Measurements from ENCODE around the gene SDHC. TPM values are rescaled to one million over a fixed set of nuclear protein-coding genes. Genes with fewer than 3 reads are reported as not detected.

Gene SDHC
- total RNA-seq, 3 donors from 2014 or later (not counting 1 experiment from before 2014, with no cell fraction given), result 74.5 to 97.3 (median 86.0) TPM

- peaks cover 0 to 7% of the 10 kb centered on the region in 2 donors for H3K4me1 Mint-ChIP-seq
- H3K27me3 Mint-ChIP-seq (ENCODE audit: low read depth in 2 of 2), result no peaks in the 10 kb centered on the region
- H3K36me3 ChIP-seq (ENCODE audit: control insufficient read depth, insufficient read depth, low read length), result peaks cover 15% of the 10 kb centered on the region
- no peaks in the 10 kb centered on the region for H3K27me3 ChIP-seq (ENCODE audit: control insufficient read depth, insufficient read depth, low read length)
- ATAC-seq (no peak), DNase-seq (no peak)
- H3K27ac ChIP-seq (ENCODE audit: low read length), result no peak overlapping the region
- H3K27ac Mint-ChIP-seq, result no peak overlapping the region
- H3K9me3 Mint-ChIP-seq, result no peaks in the 10 kb centered on the region
- intact Hi-C loops (cut with micrococcal nuclease), result no loop called here
- TF ChIP-seq CTCF (IDR thresholded peaks at IDR 0.05), result no peak
- H3K9me3 ChIP-seq (ENCODE audit: control insufficient read depth, insufficient read depth, low read length), result no peaks in the 10 kb centered on the region
- H3K36me3 Mint-ChIP-seq, result no peaks in the 10 kb centered on the region
- H3K4me3 ChIP-seq (ENCODE audit: low read length), result no peak overlapping the region
- no peaks in the 10 kb centered on the region for H3K4me1 ChIP-seq (ENCODE audit: control insufficient read depth, insufficient read depth, low read length)
- no peak overlapping the region for H3K4me3 Mint-ChIP-seq
Measured at GRCh38 chr1:161359291-161359690, 45.1 kb downstream of the SDHC start.

GRCh38 chr1:161364332-161364731 is 50.2 kb downstream of the SDHC start:
- Histone ChIP-seq H3K27me3 (ENCODE audit: control insufficient read depth, insufficient read depth, low read length) (no peaks in the 10 kb centered on the region), H3K4me3 (ENCODE audit: low read length) (no peak overlapping the region), H3K36me3 (ENCODE audit: control insufficient read depth, insufficient read depth, low read length) (peaks cover 17% of the 10 kb centered on the region), H3K9me3 (ENCODE audit: control insufficient read depth, insufficient read depth, low read length) (no peaks in the 10 kb centered on the region), H3K4me1 (ENCODE audit: control insufficient read depth, insufficient read depth, low read length) (no peaks in the 10 kb centered on the region), H3K27ac (ENCODE audit: low read length) (no peak overlapping the region)
- no peak overlapping the region for H3K27ac Mint-ChIP-seq
- H3K27me3 Mint-ChIP-seq (ENCODE audit: low read depth in 2 of 2), result no peaks in the 10 kb centered on the region
- ATAC-seq, result no peak
- TF ChIP-seq CTCF (IDR thresholded peaks at IDR 0.05), result no peak
- intact Hi-C loops (cut with micrococcal nuclease), result no loop called here
- no peaks in the 10 kb centered on the region for H3K36me3 Mint-ChIP-seq
- H3K9me3 Mint-ChIP-seq, result no peaks in the 10 kb centered on the region
- H3K4me3 Mint-ChIP-seq, result no peak overlapping the region
- DNase-seq, result no peak
- peaks cover 8 to 14% of the 10 kb centered on the region in 2 donors for H3K4me1 Mint-ChIP-seq

- ATAC-seq (no peak), DNase-seq (no peak)
- Histone ChIP-seq H3K4me1 (ENCODE audit: control insufficient read depth, insufficient read depth, low read length) (no peaks in the 10 kb centered on the region), H3K4me3 (ENCODE audit: low read length) (no peak overlapping the region), H3K36me3 (ENCODE audit: control insufficient read depth, insufficient read depth, low read length) (peaks cover 17% of the 10 kb centered on the region), H3K27ac (ENCODE audit: low read length) (no peak overlapping the region), H3K9me3 (ENCODE audit: control insufficient read depth, insufficient read depth, low read length) (no peaks in the 10 kb centered on the region), H3K27me3 (ENCODE audit: control insufficient read depth, insufficient read depth, low read length) (no peaks in the 10 kb centered on the region)
- Mint-ChIP-seq H3K27me3 (ENCODE audit: low read depth in 2 of 2) (no peaks in the 10 kb centered on the region), H3K9me3 (no peaks in the 10 kb centered on the region), H3K36me3 (no peaks in the 10 kb centered on the region), H3K4me3 (no peak overlapping the region), H3K27ac (peak overlapping the region in 1 of 2 donors; percentile 52), H3K4me1 (peaks cover 8% of the 10 kb centered on the region in 2 donors)
- intact Hi-C loops (cut with micrococcal nuclease), result loop anchor here (5.0 kb wide), 1 partner anchor 138 kb away; the partner anchor contains the start of gene TOMM40L
- no peak for TF ChIP-seq CTCF (IDR thresholded peaks at IDR 0.05)
Measured at GRCh38 chr1:161365207-161365606, 51.0 kb downstream of the SDHC start.

- no peaks in the 10 kb centered on the region for H3K4me1 ChIP-seq (ENCODE audit: control insufficient read depth, insufficient read depth, low read length)
- DNase-seq (peak in 1 of 2 donors; percentile 82), ATAC-seq (peak; percentile 89 to 100 (median 99))
- Mint-ChIP-seq H3K4me1 (peaks cover 8% of the 10 kb centered on the region in 2 donors), H3K9me3 (no peaks in the 10 kb centered on the region), H3K4me3 (no peak within 1 kb of the TSS), H3K27me3 (ENCODE audit: low read depth in 2 of 2) (no peaks in the 10 kb centered on the region), H3K36me3 (no peaks in the 10 kb centered on the region), H3K27ac (peak within 1 kb of the TSS; percentile 67 to 82)
- peaks cover 15% of the 10 kb centered on the region for H3K36me3 ChIP-seq (ENCODE audit: control insufficient read depth, insufficient read depth, low read length)
- H3K27ac ChIP-seq (ENCODE audit: low read length), result peak within 1 kb of the TSS; percentile 32
- intact Hi-C loops (cut with micrococcal nuclease), result loop anchor here (5.0 kb wide), 1 partner anchor 141 kb away; the partner anchor contains the start of gene TOMM40L
- no peak within 1 kb of the TSS for H3K4me3 ChIP-seq (ENCODE audit: low read length)
- H3K9me3 ChIP-seq (ENCODE audit: control insufficient read depth, insufficient read depth, low read length), result no peaks in the 10 kb centered on the region
- TF ChIP-seq CTCF (IDR thresholded peaks at IDR 0.05), result no peak
- 2% methylated on average over 5 of the region's 6 CpGs for WGBS (ENCODE audit: insufficient coverage)
- no peaks in the 10 kb centered on the region for H3K27me3 ChIP-seq (ENCODE audit: control insufficient read depth, insufficient read depth, low read length)
Measured at GRCh38 chr1:161367684-161368400, 53.7 kb downstream of the SDHC start, which contains the start of gene CFAP126. Gene CFAP126, minus strand, starts transcription at chr1:161367876. Its CDS starts 8 bp downstream, at chr1:161367868.
